Measurements from ENCODE around the gene MSX1. TPM values are rescaled to one million over a fixed set of nuclear protein-coding genes. Genes with fewer than 3 reads are reported as not detected.

Gene MSX1
- total RNA-seq, 1 experiment from 2014 or later, result not detected

GRCh38 chr4:4862071-4862551, 2.6 kb downstream of the MSX1 start:
- Histone ChIP-seq H3K27ac (no peak overlapping the region), H2AFZ (no peak overlapping the region), H3K9me3 (ENCODE audit: insufficient read depth, low read depth) (no peaks in the 10 kb centered on the region), H3K4me2 (no peak overlapping the region), H3K4me3 (no peak overlapping the region), H3F3A (ENCODE audit: insufficient read depth, low read depth) (no peaks in the 10 kb centered on the region), H3K4me1 (replicated peaks; ENCODE audit: insufficient read depth) (no peaks in the 10 kb centered on the region), H3K36me3 (ENCODE audit: low read depth) (no peaks in the 10 kb centered on the region), H4K20me1 (ENCODE audit: insufficient read depth) (no peaks in the 10 kb centered on the region), H3K9me2 (ENCODE audit: insufficient read depth) (no peaks in the 10 kb centered on the region), H3K27me3 (ENCODE audit: insufficient read depth, low read depth) (peaks cover 4% of the 10 kb centered on the region; the same call in 1 of the 2 replicates), H3K79me2 (ENCODE audit: low read depth) (no peaks in the 10 kb centered on the region)
- TF ChIP-seq EZH2 (IDR thresholded peaks at IDR 0.05; ENCODE audit: low read depth), result no peak
- ChIA-PET CTCF (no interaction called here), POLR2A (ENCODE audit: unreplicated experiment) (no interaction called here)
- intact Hi-C loops (cut with micrococcal nuclease; ENCODE audit: unreplicated experiment), result no loop called here
- BruUV-seq (replicated peaks), result no TSS peak
- no peak for DNase-seq

- TF ChIP-seq CTCF (conservative IDR thresholded peaks at IDR 0.05) (no peak), EZH2 (IDR thresholded peaks at IDR 0.05; ENCODE audit: low read depth) (no peak)
- no TSS peak for BruUV-seq (replicated peaks)
- no peak overlapping the region for H2AFZ ChIP-seq
- H3K4me1 ChIP-seq (replicated peaks; ENCODE audit: insufficient read depth), result no peaks in the 10 kb centered on the region
- ChIA-PET POLR2A (ENCODE audit: unreplicated experiment) (no interaction called here), CTCF (no interaction called here)
- intact Hi-C loops (cut with micrococcal nuclease; ENCODE audit: unreplicated experiment), result no loop called here
- no peak overlapping the region for H3K27ac ChIP-seq
- H4K20me1 ChIP-seq (ENCODE audit: insufficient read depth), result no peaks in the 10 kb centered on the region
- no peaks in the 10 kb centered on the region for H3K9me3 ChIP-seq (ENCODE audit: insufficient read depth, low read depth)
- no peaks in the 10 kb centered on the region for H3K9me2 ChIP-seq (ENCODE audit: insufficient read depth)
- H3K36me3 ChIP-seq (ENCODE audit: low read depth), result no peaks in the 10 kb centered on the region
- no peak overlapping the region for H3K4me3 ChIP-seq
- no peak for DNase-seq
- peaks cover 7% of the 10 kb centered on the region; the same call in 1 of the 2 replicates for H3K27me3 ChIP-seq (ENCODE audit: insufficient read depth, low read depth)
- no peaks in the 10 kb centered on the region for H3K79me2 ChIP-seq (ENCODE audit: low read depth)
- no peak overlapping the region for H3K4me2 ChIP-seq
- no peaks in the 10 kb centered on the region for H3F3A ChIP-seq (ENCODE audit: insufficient read depth, low read depth)
Measured at GRCh38 chr4:4862665-4863482, 3.4 kb downstream of the MSX1 start.

GRCh38 chr4:4864443-4864939, 5.0 kb downstream of the MSX1 start:
- Histone ChIP-seq H3K4me3 (no peak overlapping the region), H2AFZ (no peak overlapping the region), H3K27ac (no peak overlapping the region), H3K79me2 (ENCODE audit: low read depth) (no peaks in the 10 kb centered on the region), H3K36me3 (ENCODE audit: low read depth) (no peaks in the 10 kb centered on the region), H3K9me3 (ENCODE audit: insufficient read depth, low read depth) (no peaks in the 10 kb centered on the region), H3K4me2 (no peak overlapping the region), H3K9me2 (ENCODE audit: insufficient read depth) (no peaks in the 10 kb centered on the region), H3K27me3 (ENCODE audit: insufficient read depth, low read depth) (peaks cover 17% of the 10 kb centered on the region), H3F3A (ENCODE audit: insufficient read depth, low read depth) (no peaks in the 10 kb centered on the region), H3K4me1 (replicated peaks; ENCODE audit: insufficient read depth) (no peaks in the 10 kb centered on the region), H4K20me1 (ENCODE audit: insufficient read depth) (no peaks in the 10 kb centered on the region)
- CTCF ChIA-PET, result no interaction called here
- POLR2A ChIA-PET (ENCODE audit: unreplicated experiment), result no interaction called here
- TF ChIP-seq EZH2 (IDR thresholded peaks at IDR 0.05; ENCODE audit: low read depth) (no peak), CTCF (conservative IDR thresholded peaks at IDR 0.05) (no peak)
- intact Hi-C loops (cut with micrococcal nuclease; ENCODE audit: unreplicated experiment), result no loop called here
- no TSS peak for BruUV-seq (replicated peaks)
- no peak for DNase-seq
